ENCODE results near the gene SPINK9.

GRCh38 chr5:148290271-148291195 lies 44.8 kb upstream of the SPINK9 start:
- TF ChIP-seq, protein P1, sequence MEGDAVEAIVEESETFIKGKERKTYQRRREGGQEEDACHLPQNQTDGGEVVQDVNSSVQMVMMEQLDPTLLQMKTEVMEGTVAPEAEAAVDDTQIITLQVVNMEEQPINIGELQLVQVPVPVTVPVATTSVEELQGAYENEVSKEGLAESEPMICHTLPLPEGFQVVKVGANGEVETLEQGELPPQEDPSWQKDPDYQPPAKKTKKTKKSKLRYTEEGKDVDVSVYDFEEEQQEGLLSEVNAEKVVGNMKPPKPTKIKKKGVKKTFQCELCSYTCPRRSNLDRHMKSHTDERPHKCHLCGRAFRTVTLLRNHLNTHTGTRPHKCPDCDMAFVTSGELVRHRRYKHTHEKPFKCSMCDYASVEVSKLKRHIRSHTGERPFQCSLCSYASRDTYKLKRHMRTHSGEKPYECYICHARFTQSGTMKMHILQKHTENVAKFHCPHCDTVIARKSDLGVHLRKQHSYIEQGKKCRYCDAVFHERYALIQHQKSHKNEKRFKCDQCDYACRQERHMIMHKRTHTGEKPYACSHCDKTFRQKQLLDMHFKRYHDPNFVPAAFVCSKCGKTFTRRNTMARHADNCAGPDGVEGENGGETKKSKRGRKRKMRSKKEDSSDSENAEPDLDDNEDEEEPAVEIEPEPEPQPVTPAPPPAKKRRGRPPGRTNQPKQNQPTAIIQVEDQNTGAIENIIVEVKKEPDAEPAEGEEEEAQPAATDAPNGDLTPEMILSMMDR (conservative IDR thresholded peaks at IDR 0.05) = peak; percentile 77
- no peak for TF ChIP-seq ZFX (IDR thresholded peaks at IDR 0.05)

Measured in C4-2B (cell line).